Natural killer cell treated with Interleukin-12 subunit alpha and Interleukin-12 subunit beta and Interleukin-15 and Interleukin-18, amount 100 ng/mL, for 72 hours (primary cell): Measurements from ENCODE around the gene CTSZ. TPM values are rescaled to one million over a fixed set of nuclear protein-coding genes. Genes with fewer than 3 reads are reported as not detected.
"Not testable (repeated sequence)": the region's sequence is repeated elsewhere in the genome, so short reads cannot be mapped to it uniquely, and the experiment has no call there.

Experiments
- ATAC-seq, 2 donors: fragments of 150-1000 bp; cut with Tn5 transposase in 1 of 2; sonication (Bioruptor Pico), chemical (Tn5 transposase) in 1 of 2; 2 replicates each; pipeline ENCODE4 v1.10.0; 2021
- DNase-seq: peaks from one replicate; pipeline ENCODE4 v3.0.0; 2022; ENCODE audit warnings: low spot score
- H3K27ac Mint-ChIP-seq, 2 donors: 1 replicate in 1 of 2; 2 replicates in 1 of 2; pipeline ENCODE4 v1.8.0; 2022; ENCODE audit warnings: mixed read lengths in 2 of 2, mild to moderate bottlenecking in 1 of 2, moderate library complexity in 1 of 2
- H3K27me3 Mint-ChIP-seq, 2 donors: 1 replicate in 1 of 2; 2 replicates in 1 of 2; pipeline ENCODE4 v1.8.0; 2022; ENCODE audit warnings: mixed read lengths in 2 of 2
- H3K36me3 Mint-ChIP-seq: one replicate; pipeline ENCODE4 v1.8.0; 2022; ENCODE audit warnings: mixed read lengths
- H3K4me1 Mint-ChIP-seq, 2 donors: 1 replicate in 1 of 2; 2 replicates in 1 of 2; pipeline ENCODE4 v1.8.0; 2022; ENCODE audit warnings: low read depth in 2 of 2, mixed read lengths in 2 of 2, mild to moderate bottlenecking in 1 of 2
- H3K4me3 Mint-ChIP-seq: one replicate; pipeline ENCODE4 v1.8.0; 2022; ENCODE audit warnings: mixed read lengths
- H3K9me3 Mint-ChIP-seq: 2 replicates; pipeline ENCODE4 v1.8.0; 2022; ENCODE audit warnings: mixed read lengths
- total RNA-seq, 2 donors: library from RNA; stranded (reverse); gene quantifications; one replicate each; pipeline ENCODE4 v1.2.3, GENCODE V29; 2022

CTSZ gene
- total RNA-seq, 2 donors from 2014 or later: 19.2 to 32.8 TPM

DNA sequence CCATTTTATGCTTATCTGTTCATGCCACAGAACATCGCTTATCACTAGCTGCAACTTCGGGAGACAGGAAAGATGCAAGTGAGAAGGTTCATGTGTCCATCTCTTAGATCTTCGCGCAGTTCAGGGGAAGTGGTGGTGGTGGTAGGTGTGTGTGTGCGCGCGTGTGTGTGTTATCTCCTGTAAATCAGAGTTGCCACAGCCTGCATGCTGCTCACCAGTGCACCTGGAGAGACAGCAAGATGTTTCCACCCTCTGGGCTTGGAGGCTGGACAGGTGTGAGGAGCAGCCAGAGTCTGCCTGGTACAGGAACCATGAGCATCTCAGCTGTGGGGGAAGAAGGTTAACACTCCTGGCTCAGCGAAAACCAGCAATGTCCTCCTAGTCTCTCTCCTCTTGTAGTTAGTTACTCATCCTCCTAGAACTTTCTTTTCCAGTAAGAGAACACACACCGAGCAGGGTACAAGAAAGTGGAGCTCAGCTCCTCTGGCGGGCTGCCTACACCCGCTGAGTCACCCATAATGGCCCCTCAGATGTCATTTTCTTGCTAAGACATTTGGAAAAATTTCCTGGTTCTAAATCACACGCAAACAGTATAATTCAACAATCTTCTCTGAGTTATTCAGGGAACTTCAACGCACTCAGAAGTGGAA is 7.0 kb upstream of the CTSZ start:
- Mint-ChIP-seq H3K27me3 (no peaks in the 10 kb centered on the region), H3K9me3 (no peaks in the 10 kb centered on the region), H3K36me3 (no peaks in the 10 kb centered on the region), H3K4me3 (no peak overlapping the region), H3K27ac (no peak overlapping the region), H3K4me1 (peaks cover 33 to 40% of the 10 kb centered on the region in 2 donors)
- peak in 1 of 2 donors; percentile 24 for ATAC-seq
- no peak for DNase-seq

- no peaks in the 10 kb centered on the region for H3K27me3 Mint-ChIP-seq
- no peak for ATAC-seq
Observed at GRCh38 chr20:59013031-59013951, 6.2 kb upstream of the CTSZ start.

DNA sequence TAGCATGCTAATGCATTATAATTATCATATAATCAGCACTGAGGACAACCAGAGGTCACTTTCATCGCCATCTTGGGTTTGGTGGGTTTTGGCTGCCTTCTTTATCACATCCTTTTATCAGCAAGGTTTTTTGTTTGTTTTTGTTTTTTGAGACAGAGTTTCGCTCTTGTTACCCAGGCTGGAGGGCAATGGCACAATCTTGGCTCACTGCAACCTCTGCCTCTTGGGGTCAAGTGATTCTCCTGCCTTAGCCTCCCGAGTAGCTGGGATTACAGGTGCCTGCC is 4.8 kb upstream of the CTSZ start:
- H3K27me3 Mint-ChIP-seq, H3K9me3 Mint-ChIP-seq, DNase-seq, H3K4me3 Mint-ChIP-seq, ATAC-seq, H3K27ac Mint-ChIP-seq, H3K36me3 Mint-ChIP-seq: not testable (repeated sequence)
- H3K4me1 Mint-ChIP-seq: peaks cover 27 to 30% of the 10 kb centered on the region in 2 donors

More at GRCh38 chr20:59013031-59013951, 6.2 kb upstream of the CTSZ start:
- no peak overlapping the region for H3K4me3 Mint-ChIP-seq
- no peak for DNase-seq
- H3K9me3 Mint-ChIP-seq: no peaks in the 10 kb centered on the region
- no peak overlapping the region for H3K27ac Mint-ChIP-seq
- H3K4me1 Mint-ChIP-seq: peaks cover 33 to 39% of the 10 kb centered on the region in 2 donors
- no peaks in the 10 kb centered on the region for H3K36me3 Mint-ChIP-seq

DNA sequence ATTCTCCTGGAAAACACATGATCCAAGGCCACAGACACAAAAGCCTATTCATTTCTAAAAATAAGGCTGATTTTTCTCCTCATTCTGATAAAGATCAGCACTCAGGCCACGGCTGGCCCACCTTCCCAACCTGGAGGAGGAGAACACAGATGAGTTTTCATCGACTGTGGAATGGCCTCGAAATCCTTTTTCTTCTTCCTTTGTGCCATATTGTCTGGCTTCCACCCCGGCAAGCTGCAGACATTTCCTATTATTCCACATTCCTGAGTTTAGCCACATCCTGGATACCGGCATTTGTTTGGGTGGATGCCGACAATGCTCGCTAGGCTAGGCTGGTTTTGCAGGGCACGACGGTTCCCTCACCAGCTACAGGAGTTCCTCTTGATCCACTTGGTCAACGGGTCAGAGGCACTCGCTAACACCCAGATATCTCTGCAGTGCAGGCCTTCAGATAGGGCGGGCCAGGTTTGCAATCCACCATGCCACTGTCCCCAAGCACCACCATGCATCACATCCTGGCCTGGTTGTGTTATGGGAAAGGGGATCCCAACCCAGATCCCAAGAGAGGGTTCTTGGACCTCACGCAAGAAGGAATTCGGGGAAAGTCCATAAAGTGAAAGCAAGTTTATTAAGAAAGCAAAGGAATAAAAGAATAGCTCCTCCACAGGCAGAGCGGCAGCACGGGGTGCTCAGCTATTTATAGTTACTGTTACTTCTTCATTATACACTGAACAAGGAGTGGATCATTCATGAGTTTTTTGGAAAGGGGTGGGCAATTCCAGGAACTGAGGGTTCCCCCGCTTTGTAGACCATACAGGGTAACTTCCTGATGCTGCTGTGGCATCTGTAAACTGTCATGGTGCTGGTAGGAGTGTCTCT is 4.2 kb upstream of the CTSZ start:
- ATAC-seq: no peak
- H3K4me1 Mint-ChIP-seq: peaks cover 24 to 27% of the 10 kb centered on the region in 2 donors
- no peak for DNase-seq

DNA sequence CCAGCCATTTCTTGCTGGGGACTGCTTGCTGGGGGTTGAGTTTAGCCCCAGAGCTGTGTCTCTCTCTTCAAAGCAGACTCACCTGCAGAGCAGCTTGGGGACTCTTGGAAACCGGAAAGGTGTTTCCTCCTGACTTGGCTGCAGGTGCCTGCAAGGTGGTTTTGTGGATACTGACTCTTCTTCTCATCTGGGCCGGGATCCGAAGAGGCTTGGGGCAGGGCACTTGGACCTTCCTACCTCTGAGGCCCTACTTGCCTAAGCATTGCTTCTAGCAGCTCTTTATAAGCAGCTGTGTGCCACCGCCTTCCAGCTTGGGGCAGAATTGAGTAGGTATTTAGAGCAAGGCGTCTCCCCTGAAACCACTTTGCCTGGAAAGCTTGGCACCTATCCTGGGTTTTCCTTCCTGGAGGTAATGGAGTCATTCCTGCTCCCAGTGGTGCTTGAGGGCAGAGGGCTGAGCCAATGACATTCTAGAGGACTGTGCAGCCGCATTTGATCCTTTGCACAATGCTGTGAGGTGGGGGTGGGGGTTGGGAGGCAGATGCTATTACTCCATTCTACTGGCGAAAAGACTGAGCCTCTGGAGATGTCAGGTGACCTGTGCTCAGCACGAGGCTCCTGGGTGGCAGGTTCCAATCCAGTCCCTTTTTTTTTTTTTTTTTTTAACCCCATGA is 3.4 kb upstream of the CTSZ start:
- Mint-ChIP-seq H3K27ac (no peak overlapping the region), H3K4me3 (no peak overlapping the region), H3K36me3 (no peaks in the 10 kb centered on the region)

More for the DNA sequence above, 4.2 kb upstream of the CTSZ start:
- no peaks in the 10 kb centered on the region for H3K27me3 Mint-ChIP-seq
- no peak overlapping the region for H3K4me3 Mint-ChIP-seq
- H3K9me3 Mint-ChIP-seq: no peaks in the 10 kb centered on the region
- H3K36me3 Mint-ChIP-seq: no peaks in the 10 kb centered on the region
- no peak overlapping the region for H3K27ac Mint-ChIP-seq

GRCh38 chr20:59008715-59009336 is 1.8 kb upstream of the CTSZ start:
- ATAC-seq (no peak), DNase-seq (no peak)
- Mint-ChIP-seq H3K4me1 (peaks cover 36 to 38% of the 10 kb centered on the region in 2 donors), H3K27ac (no peak overlapping the region), H3K9me3 (no peaks in the 10 kb centered on the region), H3K36me3 (no peaks in the 10 kb centered on the region), H3K4me3 (peak overlapping the region; percentile 4), H3K27me3 (no peaks in the 10 kb centered on the region)

More for the DNA sequence above, 3.4 kb upstream of the CTSZ start:
- H3K4me1 Mint-ChIP-seq: peaks cover 31% of the 10 kb centered on the region in 2 donors
- H3K9me3 Mint-ChIP-seq: no peaks in the 10 kb centered on the region
- ATAC-seq (no peak), DNase-seq (no peak)
- H3K27me3 Mint-ChIP-seq: no peaks in the 10 kb centered on the region

- DNase-seq (no peak), ATAC-seq (no peak)
- Mint-ChIP-seq H3K9me3 (no peaks in the 10 kb centered on the region), H3K27ac (peak overlapping the region; percentile 74), H3K27me3 (no peaks in the 10 kb centered on the region), H3K4me3 (peak overlapping the region; percentile 76), H3K4me1 (peaks cover 35 to 36% of the 10 kb centered on the region in 2 donors), H3K36me3 (no peaks in the 10 kb centered on the region)
Observed at GRCh38 chr20:59007665-59008511, 834 bp upstream of the CTSZ start.

- peaks cover 33 to 35% of the 10 kb centered on the region in 2 donors for H3K4me1 Mint-ChIP-seq
- no peak for ATAC-seq
Observed at GRCh38 chr20:59006167-59006863, 739 bp downstream of the CTSZ start.

GRCh38 chr20:59005523-59006166 is 1.4 kb downstream of the CTSZ start:
- Mint-ChIP-seq H3K27ac (peak overlapping the region; percentile 62 to 86), H3K27me3 (no peaks in the 10 kb centered on the region), H3K9me3 (no peaks in the 10 kb centered on the region), H3K4me3 (peak overlapping the region; percentile 79), H3K36me3 (no peaks in the 10 kb centered on the region), H3K4me1 (peaks cover 30 to 33% of the 10 kb centered on the region in 2 donors)
- DNase-seq (no peak), ATAC-seq (no peak)

More at GRCh38 chr20:59006167-59006863, 739 bp downstream of the CTSZ start:
- no peaks in the 10 kb centered on the region for H3K27me3 Mint-ChIP-seq
- H3K36me3 Mint-ChIP-seq: no peaks in the 10 kb centered on the region
- no peak for DNase-seq
- peak overlapping the region; percentile 79 for H3K4me3 Mint-ChIP-seq
- H3K9me3 Mint-ChIP-seq: no peaks in the 10 kb centered on the region
- peak overlapping the region; percentile 62 to 86 for H3K27ac Mint-ChIP-seq

GRCh38 chr20:59004763-59005522 is 2.1 kb downstream of the CTSZ start:
- Mint-ChIP-seq H3K4me1 (peaks cover 30 to 33% of the 10 kb centered on the region in 2 donors), H3K4me3 (peak overlapping the region; percentile 79), H3K9me3 (no peaks in the 10 kb centered on the region), H3K36me3 (no peaks in the 10 kb centered on the region), H3K27me3 (no peaks in the 10 kb centered on the region), H3K27ac (peak overlapping the region; percentile 62 to 86)
- DNase-seq: no peak
- peak; percentile 43 to 46 for ATAC-seq

- no peak for DNase-seq
- peak overlapping the region; percentile 50 to 86 for H3K27ac Mint-ChIP-seq
- no peak for ATAC-seq
- no peaks in the 10 kb centered on the region for H3K27me3 Mint-ChIP-seq
- H3K36me3 Mint-ChIP-seq: no peaks in the 10 kb centered on the region
- peaks cover 30 to 33% of the 10 kb centered on the region in 2 donors for H3K4me1 Mint-ChIP-seq
- peak overlapping the region; percentile 79 for H3K4me3 Mint-ChIP-seq
- no peaks in the 10 kb centered on the region for H3K9me3 Mint-ChIP-seq
Observed at GRCh38 chr20:59004493-59004762, 2.6 kb downstream of the CTSZ start.
